GM18907 (cell line): Measurements from ENCODE around the gene ARAP2.
"Not testable (repeated sequence)": the region's sequence is repeated elsewhere in the genome, so short reads cannot be mapped to it uniquely, and the experiment has no call there.

Experiments
- ATAC-seq: cut with Tn5 transposase; IDR thresholded peaks from one replicate; pipeline ENCODE4 v1.9.1; 2021; ENCODE audit warnings: mild to moderate bottlenecking, moderate library complexity; ENCODE audit not compliant: unreplicated experiment

The ARAP2 gene

GRCh38 chr4:36192922-36193321 lies 51.4 kb downstream of the ARAP2 start:
- ATAC-seq, result no peak

DNA sequence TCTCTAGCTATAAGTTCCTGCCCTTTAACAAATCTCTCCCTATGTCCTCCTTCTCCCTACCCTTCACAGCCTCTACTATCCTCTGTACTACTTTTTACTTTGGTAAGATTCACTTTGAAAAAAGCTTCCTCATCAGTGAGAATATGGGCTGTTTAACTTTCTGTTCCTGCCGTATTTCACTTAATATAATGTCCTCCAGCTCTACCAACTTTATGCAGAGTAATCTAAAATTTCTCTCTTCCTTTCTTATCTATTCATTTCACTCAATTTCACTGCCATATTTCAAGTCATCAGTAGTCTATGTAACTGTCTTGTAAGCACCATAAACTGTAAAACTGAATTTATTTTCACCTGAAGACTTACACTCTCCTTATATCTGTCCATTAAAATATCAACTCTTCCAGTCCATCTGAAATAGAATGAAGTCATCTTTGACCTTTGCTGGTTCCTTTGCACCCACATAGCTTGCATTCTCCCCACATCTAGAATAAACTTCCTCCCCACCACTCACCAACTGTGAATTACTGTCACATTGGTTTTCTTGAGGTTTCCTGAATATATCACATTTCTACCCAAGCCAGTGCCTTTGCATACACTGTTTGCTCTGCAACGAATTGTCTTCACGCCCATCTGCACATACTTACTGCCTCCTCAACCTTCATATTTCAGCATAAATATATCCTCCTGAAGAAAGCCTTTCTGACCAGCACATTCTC lies 54.6 kb downstream of the ARAP2 start:
- ATAC-seq, result peak; percentile 81

GRCh38 chr4:36187723-36188333 lies 56.5 kb downstream of the ARAP2 start:
- ATAC-seq, result peak; percentile 57

GRCh38 chr4:36183665-36184393 lies 60.5 kb downstream of the ARAP2 start:
- ATAC-seq, result no peak

DNA sequence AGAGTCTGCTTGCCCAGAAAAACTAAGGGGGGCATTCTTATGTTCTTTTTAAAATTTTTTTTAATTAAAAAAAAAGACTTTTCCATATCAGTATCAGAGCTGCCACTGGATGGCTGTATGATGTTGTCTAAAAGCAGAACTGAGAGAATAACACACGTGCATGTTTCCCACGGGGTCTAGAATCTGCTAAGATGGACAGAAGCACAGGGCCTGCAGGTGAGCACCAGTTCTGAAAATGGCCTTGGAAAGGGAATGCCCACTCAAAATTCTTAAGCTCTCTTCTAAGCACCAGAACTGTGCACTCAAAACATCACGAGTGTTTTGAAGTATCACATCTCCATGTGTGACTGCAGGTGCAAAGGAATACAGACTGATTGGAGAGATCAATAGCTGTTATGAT lies 61.1 kb downstream of the ARAP2 start:
- ATAC-seq, result no peak

DNA sequence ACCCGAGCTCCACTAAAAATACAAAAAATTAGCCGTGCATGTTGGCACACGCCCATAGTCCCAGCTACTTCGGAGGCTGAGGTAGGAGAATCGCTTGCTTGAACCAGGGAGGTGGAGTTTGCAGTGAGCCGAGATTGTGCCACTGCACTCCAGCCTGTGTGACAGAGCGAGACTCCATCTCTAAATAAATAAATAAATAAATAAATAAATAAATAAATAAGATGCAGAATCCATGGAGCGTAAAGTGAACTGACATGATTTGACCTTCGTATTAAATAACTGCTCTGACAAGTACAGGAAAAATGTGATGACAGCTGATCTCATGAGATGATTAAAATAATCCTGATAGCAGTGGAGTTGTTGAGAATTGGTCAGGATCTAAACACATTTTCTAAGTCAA lies 62.0 kb downstream of the ARAP2 start:
- not testable (repeated sequence) for ATAC-seq

- no peak for ATAC-seq
Measured at GRCh38 chr4:36180206-36180605, 64.1 kb downstream of the ARAP2 start.

DNA sequence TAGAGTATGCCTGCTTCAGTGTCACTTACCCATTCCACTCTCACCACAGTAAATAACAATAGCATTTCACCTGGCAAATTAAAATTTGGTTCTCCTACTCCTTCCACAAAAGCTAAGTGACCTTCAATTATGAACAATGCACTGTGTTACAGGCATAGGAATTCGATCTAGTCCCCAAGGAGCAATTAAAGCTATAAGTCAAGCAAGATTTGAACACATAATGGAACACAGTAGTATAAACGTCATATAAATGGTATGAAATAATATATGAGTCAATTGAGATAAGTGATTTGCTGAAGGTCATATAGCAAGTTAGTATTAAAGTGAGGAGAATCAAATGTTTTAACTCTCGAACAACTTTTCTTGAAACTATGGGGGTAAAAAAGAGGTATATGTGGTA lies 65.8 kb downstream of the ARAP2 start:
- ATAC-seq, result no peak

DNA sequence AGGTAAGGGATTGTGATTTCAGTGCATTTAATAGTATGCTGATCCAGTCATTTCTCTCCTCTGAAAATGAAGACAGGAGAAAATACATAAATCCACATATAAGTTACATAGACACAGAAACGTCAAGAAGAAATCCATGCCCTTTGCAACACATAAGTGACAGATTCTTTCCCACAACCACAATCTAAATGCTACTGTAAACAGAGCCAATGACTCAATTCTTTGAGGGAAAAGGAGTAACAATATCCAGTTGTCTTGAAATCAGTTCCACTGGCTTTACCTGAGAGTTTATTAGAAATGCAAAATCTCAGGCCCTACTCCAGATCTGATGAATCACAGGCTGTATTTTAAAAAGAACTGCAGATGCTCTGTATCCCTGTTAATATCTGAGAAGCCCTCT lies 66.4 kb downstream of the ARAP2 start:
- no peak for ATAC-seq

GRCh38 chr4:36174570-36174969 lies 69.7 kb downstream of the ARAP2 start:
- no peak for ATAC-seq

GRCh38 chr4:36173905-36174304 lies 70.4 kb downstream of the ARAP2 start:
- ATAC-seq, result no peak

DNA sequence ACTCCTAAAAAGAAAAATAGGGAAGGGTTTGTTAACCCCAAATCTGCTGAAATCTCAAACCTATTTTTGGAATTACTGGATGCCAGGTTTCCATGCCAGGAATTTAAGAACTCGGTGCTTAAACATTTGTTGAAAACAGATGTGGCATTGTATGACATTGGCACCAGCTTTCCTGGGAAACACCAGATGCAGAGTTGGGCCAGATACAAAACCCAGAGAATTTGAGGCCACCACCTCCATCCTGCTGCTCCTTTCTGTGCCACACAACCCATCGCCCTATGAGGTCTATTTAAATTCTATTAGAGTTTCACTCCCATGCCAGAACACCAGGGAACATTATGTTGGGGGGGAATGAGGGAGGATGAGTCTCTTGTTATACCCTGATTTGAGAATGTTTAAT lies 71.7 kb downstream of the ARAP2 start:
- ATAC-seq, result no peak

GRCh38 chr4:36168127-36168878 lies 76.0 kb downstream of the ARAP2 start:
- no peak for ATAC-seq

GRCh38 chr4:36165631-36166005 lies 78.7 kb downstream of the ARAP2 start:
- no peak for ATAC-seq

GRCh38 chr4:36164900-36165630 lies 79.2 kb downstream of the ARAP2 start:
- ATAC-seq, result no peak

DNA sequence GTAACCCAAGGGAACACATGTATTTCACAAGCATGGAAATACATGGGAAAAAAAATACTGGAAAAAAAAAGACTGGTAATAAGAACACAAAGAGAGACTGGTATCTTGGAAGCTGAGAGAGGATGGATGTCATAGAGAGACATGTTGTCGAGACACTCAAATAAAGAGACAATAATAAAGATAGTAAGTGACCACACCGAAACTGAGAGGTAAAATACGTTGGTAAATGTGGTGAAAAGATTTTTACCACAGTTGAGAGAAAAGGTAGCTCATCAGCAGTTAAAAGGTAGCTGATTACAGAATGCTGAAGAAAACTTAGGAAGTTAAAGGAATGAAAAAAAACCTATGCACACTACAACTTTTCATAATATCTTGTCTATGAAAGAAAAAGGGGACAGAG lies 81.1 kb downstream of the ARAP2 start:
- no peak for ATAC-seq

- ATAC-seq, result no peak
Measured at GRCh38 chr4:36159208-36159607, 85.1 kb downstream of the ARAP2 start.

DNA sequence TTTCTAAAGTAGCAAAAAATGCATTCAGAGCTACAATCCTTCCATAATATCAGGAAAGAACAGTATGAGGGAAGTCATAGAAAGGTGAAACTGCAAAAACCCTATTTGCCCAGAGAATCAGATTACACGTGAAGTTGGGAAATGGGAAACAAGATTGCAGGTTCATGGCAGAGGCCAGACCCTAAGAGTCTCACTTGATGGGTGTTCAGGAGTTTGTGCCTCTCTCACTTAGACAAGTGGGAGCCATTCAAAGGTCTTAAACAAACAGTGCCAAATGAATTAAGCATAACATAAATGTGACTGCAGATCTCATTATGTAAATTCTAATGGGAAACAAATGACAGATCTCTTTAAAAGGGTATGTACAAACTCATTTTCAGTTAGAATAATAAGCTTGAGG lies 91.6 kb downstream of the ARAP2 start:
- ATAC-seq, result no peak

GRCh38 chr4:36142504-36142903 lies 101.8 kb downstream of the ARAP2 start:
- no peak for ATAC-seq

- no peak for ATAC-seq
Measured at GRCh38 chr4:36141186-36141585, 103.1 kb downstream of the ARAP2 start.

GRCh38 chr4:36140421-36140820 lies 103.9 kb downstream of the ARAP2 start:
- no peak for ATAC-seq
